Activated CD4-positive, alpha-beta T cell treated with anti-CD3 and anti-CD28 coated beads, Interleukin-2, amount 10 ng/mL, durations not matched to agents 24 days and 14 days (primary cell): Measurements from ENCODE around the gene BRD8. TPM values are rescaled to one million over a fixed set of nuclear protein-coding genes. Genes with fewer than 3 reads are reported as not detected.
"Not testable (repeated sequence)": the region's sequence is repeated elsewhere in the genome, so short reads cannot be mapped to it uniquely, and the experiment has no call there.

Experiments
- DNase-seq: peaks from one replicate; pipeline ENCODE4 v3.0.0; 2022
- H3K27ac Mint-ChIP-seq: one replicate; pipeline ENCODE4 v1.8.0; 2022; ENCODE audit warnings: mild to moderate bottlenecking, mixed read lengths
- H3K27me3 Mint-ChIP-seq: one replicate; pipeline ENCODE4 v1.8.0; 2022; ENCODE audit warnings: mixed read lengths
- H3K36me3 Mint-ChIP-seq: one replicate; pipeline ENCODE4 v1.8.0; 2022; ENCODE audit warnings: low read depth, mild to moderate bottlenecking, mixed read lengths
- H3K4me1 Mint-ChIP-seq: one replicate; pipeline ENCODE4 v1.8.0; 2021; ENCODE audit warnings: mixed read lengths
- H3K4me3 Mint-ChIP-seq: one replicate; pipeline ENCODE4 v1.8.0; 2022; ENCODE audit warnings: mild to moderate bottlenecking, moderate library complexity, mixed read lengths
- H3K9me3 Mint-ChIP-seq: one replicate; pipeline ENCODE4 v1.8.0; 2021; ENCODE audit warnings: mixed read lengths
- intact Hi-C: fragments of 100-400 bp; cut with micrococcal nuclease; formaldehyde crosslinking; loops from one replicate; pipeline ENCODE4 v1.15.1; 2023
- total RNA-seq: library from RNA; stranded (reverse); gene quantifications from 2 replicates; pipeline ENCODE4 v1.2.3, GENCODE V29; 2022

BRD8 gene, protein sequence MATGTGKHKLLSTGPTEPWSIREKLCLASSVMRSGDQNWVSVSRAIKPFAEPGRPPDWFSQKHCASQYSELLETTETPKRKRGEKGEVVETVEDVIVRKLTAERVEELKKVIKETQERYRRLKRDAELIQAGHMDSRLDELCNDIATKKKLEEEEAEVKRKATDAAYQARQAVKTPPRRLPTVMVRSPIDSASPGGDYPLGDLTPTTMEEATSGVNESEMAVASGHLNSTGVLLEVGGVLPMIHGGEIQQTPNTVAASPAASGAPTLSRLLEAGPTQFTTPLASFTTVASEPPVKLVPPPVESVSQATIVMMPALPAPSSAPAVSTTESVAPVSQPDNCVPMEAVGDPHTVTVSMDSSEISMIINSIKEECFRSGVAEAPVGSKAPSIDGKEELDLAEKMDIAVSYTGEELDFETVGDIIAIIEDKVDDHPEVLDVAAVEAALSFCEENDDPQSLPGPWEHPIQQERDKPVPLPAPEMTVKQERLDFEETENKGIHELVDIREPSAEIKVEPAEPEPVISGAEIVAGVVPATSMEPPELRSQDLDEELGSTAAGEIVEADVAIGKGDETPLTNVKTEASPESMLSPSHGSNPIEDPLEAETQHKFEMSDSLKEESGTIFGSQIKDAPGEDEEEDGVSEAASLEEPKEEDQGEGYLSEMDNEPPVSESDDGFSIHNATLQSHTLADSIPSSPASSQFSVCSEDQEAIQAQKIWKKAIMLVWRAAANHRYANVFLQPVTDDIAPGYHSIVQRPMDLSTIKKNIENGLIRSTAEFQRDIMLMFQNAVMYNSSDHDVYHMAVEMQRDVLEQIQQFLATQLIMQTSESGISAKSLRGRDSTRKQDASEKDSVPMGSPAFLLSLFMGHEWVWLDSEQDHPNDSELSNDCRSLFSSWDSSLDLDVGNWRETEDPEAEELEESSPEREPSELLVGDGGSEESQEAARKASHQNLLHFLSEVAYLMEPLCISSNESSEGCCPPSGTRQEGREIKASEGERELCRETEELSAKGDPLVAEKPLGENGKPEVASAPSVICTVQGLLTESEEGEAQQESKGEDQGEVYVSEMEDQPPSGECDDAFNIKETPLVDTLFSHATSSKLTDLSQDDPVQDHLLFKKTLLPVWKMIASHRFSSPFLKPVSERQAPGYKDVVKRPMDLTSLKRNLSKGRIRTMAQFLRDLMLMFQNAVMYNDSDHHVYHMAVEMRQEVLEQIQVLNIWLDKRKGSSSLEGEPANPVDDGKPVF
- 53.6 and 61.1 TPM in 2 replicates for total RNA-seq

DNA sequence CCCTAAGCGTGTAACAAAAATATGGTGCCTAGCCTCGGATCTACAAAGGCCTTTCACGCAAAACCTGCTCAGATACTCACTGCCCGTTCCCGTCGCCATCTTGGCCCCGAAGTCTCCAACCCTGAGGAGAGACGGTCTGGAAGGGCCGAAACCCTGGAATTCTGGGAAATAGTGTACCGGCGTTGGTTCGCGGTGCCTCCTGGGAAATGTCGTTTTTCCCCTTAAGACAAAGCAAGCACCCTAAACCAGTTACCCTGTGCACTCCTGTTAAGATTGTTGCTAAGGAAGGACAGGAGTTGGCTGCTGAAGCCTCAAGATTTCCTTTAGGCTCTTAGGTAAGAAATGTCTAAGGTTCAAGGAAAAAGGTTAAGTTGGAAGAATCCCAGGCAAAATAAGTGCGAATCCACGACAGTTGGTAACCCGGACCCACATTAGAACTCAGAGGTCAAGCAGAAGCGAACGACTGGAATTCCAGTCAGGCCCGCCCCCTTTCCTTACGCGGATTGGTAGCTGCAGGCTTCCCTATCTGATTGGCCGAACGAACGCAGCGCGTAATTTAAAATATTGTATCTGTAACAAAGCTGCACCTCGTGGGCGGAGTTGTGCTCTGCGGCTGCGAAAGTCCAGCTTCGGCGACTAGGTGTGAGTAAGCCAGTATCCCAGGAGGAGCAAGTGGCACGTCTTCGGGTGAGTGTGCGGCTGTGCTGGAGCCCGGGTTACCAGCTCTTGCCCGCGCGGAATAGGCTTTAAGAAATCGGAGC lies at the start of gene BRD8, which contains the start of gene KIF20A:
Gene BRD8, minus strand, starts transcription at position 115 of the 761 bp plus-strand sequence. Its CDS starts 16 bp downstream, at position 99.
Gene KIF20A, plus strand, starts transcription at position 597 of the 761 bp plus-strand sequence. CDS start 569 bp downstream, outside the sequence.
- no peaks in the 10 kb centered on the region for H3K9me3 Mint-ChIP-seq
- peak; percentile 97 for DNase-seq
- intact Hi-C loops, result loop anchor here (1.0 to 2.0 kb wide), 8 partner anchors 35 to 424 kb away; partner anchors contain the start of genes CDC23, CDC25C, EGR1 and ETF1
- no peaks in the 10 kb centered on the region for H3K27me3 Mint-ChIP-seq
- peaks cover 29% of the 10 kb centered on the region for H3K36me3 Mint-ChIP-seq
- no peak within 1 kb of the TSS for H3K27ac Mint-ChIP-seq
- H3K4me1 Mint-ChIP-seq, result peaks cover 20% of the 10 kb centered on the region
- no peak within 1 kb of the TSS for H3K4me3 Mint-ChIP-seq

DNA sequence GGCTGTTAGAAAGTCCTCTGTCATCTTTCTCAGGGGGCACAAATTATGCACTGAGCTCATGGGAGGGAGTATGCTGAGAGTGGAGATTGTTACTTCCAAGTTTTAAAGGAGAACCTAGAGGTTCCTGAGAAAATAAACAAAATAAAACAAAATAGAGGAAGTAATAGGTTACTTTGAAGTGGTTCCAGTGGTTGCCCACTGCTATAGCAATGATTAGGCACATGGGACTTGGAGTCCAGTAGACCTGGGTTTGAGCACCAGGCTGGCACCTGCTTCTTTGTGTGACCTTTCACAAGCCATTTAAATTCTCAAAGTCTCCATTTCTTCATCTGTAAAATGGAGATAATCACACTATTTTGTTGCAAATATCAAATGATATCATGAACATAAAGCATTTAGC lies 48.5 kb upstream of the BRD8 start:
- H3K4me3 Mint-ChIP-seq, result no peak overlapping the region
- H3K9me3 Mint-ChIP-seq, result peaks cover 3% of the 10 kb centered on the region
- DNase-seq, result no peak
- peaks cover 5% of the 10 kb centered on the region for H3K4me1 Mint-ChIP-seq
- peaks cover 24% of the 10 kb centered on the region for H3K27me3 Mint-ChIP-seq
- no peak overlapping the region for H3K27ac Mint-ChIP-seq
- intact Hi-C loops, result no loop called here
- H3K36me3 Mint-ChIP-seq, result no peaks in the 10 kb centered on the region

DNA sequence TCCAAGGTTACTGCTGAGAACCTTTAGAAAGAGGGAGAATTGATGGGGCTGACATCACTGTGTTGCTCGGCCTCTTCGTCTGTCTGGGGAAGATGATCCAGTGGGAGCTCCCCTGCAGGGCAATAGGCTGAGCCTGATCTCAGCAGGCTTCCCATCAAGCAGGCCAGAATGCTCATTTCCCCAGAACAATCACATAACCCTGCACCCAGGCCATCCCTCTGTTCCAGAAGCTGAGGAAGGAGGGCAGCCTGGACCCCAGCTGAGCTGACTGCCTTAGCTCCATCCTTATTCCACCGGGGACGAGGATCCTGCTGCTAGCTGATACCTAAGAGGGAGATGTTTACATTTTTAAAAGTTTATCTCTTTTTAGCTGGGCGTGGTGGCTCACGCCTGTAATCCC lies 46.3 kb upstream of the BRD8 start:
- no peak for DNase-seq
- intact Hi-C loops, result no loop called here
- Mint-ChIP-seq H3K27me3 (peaks cover 22% of the 10 kb centered on the region), H3K4me3 (no peak overlapping the region), H3K27ac (no peak overlapping the region), H3K4me1 (peaks cover 5% of the 10 kb centered on the region), H3K36me3 (no peaks in the 10 kb centered on the region), H3K9me3 (peaks cover 3% of the 10 kb centered on the region)

DNA sequence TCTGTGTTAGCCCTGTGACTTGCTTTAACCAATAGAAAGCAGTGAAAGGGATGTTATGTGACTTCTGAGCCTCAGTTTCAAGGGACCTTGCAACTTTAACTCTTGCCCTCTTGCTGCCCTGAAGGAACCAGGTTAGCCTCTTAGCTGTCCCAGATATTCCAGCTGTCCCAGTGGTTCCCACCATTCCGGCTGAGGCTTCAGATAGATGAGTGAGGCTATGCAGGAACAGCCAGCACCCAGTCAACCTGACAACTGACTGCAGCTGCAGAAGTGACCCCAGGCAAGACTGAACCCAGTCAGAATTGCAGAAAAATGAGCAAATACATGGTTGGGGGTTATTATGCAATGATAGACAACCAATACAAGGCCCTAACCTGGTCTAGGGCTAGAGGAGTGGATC lies 45.1 kb upstream of the BRD8 start:
- H3K9me3 Mint-ChIP-seq, result peaks cover 3% of the 10 kb centered on the region
- intact Hi-C loops, result no loop called here
- no peak overlapping the region for H3K27ac Mint-ChIP-seq
- no peak for DNase-seq
- no peak overlapping the region for H3K4me3 Mint-ChIP-seq
- H3K36me3 Mint-ChIP-seq, result no peaks in the 10 kb centered on the region
- H3K27me3 Mint-ChIP-seq, result peaks cover 19% of the 10 kb centered on the region
- H3K4me1 Mint-ChIP-seq, result peaks cover 5% of the 10 kb centered on the region

DNA sequence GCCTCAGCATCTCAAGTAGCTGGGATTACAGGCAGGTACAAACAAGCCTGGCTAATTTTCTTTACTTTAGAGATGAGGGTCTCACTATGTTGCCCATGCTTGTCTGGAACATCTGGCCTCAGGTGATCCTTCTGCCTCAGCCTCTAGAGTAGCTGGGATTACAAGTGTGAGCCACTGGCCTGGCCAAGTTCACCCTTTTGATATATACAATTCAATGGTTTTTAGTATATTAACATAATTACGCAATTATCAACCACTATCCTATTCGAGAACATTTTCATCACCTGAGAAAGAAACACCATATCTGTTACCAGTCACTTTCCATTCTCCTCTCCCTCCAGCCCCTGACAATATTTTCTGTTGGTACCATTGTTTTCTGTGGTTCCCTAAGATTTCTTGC lies 38.4 kb upstream of the BRD8 start:
- Mint-ChIP-seq H3K36me3 (peaks cover 4% of the 10 kb centered on the region), H3K27me3 (no peaks in the 10 kb centered on the region), H3K27ac (no peak overlapping the region), H3K9me3 (no peaks in the 10 kb centered on the region), H3K4me1 (peaks cover 10% of the 10 kb centered on the region), H3K4me3 (no peak overlapping the region)
- intact Hi-C loops, result no loop called here
- no peak for DNase-seq

DNA sequence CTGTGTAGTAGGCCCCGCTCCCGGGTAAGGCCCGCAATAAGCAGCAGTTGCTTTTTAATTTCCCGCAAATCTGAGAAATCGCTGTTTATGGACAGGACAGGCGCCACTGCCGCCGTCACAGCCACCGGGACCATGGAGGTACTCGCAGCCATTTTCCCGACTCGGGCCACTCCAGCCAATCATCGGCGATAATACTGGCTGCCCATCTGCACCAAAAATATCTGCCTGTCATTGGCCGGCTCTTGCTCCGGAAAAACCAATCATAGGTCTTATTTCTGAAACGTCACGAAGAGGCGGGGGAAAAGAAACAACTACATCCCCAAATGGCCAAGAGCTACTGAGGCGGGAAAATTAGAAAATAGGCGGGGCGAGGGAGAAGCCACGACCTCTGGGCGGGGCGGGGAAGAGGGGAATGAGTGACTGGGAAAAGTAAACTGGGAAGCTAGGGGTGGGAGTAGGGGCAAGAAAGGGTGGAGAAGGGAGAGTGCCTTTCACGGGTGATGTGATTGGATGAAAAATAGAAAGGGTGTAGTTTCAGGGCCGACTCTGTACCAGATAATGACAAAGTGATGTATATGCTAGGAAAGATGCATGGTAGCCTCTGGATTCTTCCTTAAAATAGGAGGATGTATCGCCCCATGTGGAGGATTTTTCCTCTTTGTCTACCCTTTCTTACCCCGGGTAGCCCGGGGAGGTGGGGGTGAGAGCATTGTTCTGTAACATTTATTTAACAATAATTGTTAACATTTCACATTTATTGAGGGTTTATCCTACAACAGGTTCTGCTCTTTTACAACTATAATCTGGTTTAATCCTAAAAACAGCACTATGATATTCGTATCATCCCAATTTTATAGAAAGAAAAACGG lies 35.0 kb upstream of the BRD8 start, which contains the start of gene CDC23:
Gene CDC23, minus strand, starts transcription at position 163 of the 869 bp plus-strand sequence. Its CDS starts 11 bp downstream, at position 152.
- peak within 1 kb of the TSS; percentile 97 for H3K4me3 Mint-ChIP-seq
- intact Hi-C loops, result loop anchor here (1.0 to 5.0 kb wide), 6 partner anchors 35 to 984 kb away; partner anchors contain the start of genes BRD8, ETF1, HSPA9 and SIL1
- H3K27me3 Mint-ChIP-seq, result no peaks in the 10 kb centered on the region
- H3K9me3 Mint-ChIP-seq, result no peaks in the 10 kb centered on the region
- peaks cover 9% of the 10 kb centered on the region for H3K36me3 Mint-ChIP-seq
- peaks cover 14% of the 10 kb centered on the region for H3K4me1 Mint-ChIP-seq
- DNase-seq, result peak; percentile 98
- H3K27ac Mint-ChIP-seq, result peak within 1 kb of the TSS; percentile 96

DNA sequence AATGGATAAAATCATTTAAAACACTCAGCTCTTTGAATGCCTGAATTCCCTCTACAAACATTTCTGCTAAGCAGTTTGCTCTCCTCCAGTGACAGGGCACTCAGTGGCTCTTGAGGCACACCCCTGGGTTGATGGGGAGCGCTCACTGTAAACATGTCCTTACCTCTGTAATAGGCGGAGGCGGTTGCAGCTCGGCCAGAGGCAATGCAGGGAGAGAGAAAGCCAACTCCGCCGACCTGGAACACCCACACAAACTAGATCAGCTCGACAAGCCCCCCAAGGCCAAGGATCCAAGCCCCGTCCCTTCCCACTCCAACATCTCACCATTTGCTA lies 34.4 kb upstream of the BRD8 start:
- H3K27me3 Mint-ChIP-seq, result no peaks in the 10 kb centered on the region
- peak overlapping the region; percentile 96 for H3K27ac Mint-ChIP-seq
- H3K4me1 Mint-ChIP-seq, result peaks cover 17% of the 10 kb centered on the region
- H3K9me3 Mint-ChIP-seq, result no peaks in the 10 kb centered on the region
- intact Hi-C loops, result loop anchor here (1.0 to 5.0 kb wide), 6 partner anchors 34 to 985 kb away; partner anchors contain the start of genes BRD8, ETF1, HSPA9 and SIL1
- DNase-seq, result no peak
- H3K4me3 Mint-ChIP-seq, result peak overlapping the region; percentile 97
- H3K36me3 Mint-ChIP-seq, result peaks cover 12% of the 10 kb centered on the region

DNA sequence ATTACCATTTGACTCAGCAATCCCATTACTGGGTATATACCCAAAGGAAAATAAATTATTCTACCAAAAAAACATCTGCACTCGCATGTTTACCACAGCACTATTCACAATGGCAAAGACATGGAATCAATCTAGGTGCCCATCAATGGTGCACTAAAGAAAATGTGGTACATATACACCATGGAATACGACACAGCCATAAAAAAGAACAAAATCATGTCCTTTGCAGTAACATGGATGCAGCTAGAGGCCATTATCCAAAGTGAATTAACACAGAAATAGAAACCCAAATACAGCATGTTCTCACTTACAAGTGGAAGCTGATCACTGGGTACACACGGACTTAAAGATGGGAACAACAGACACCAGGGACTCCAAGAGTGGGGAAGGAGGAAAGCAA lies 32.6 kb upstream of the BRD8 start:
- H3K4me3 Mint-ChIP-seq, result peak overlapping the region; percentile 45
- H3K36me3 Mint-ChIP-seq, result peaks cover 12% of the 10 kb centered on the region
- no peak for DNase-seq
- peaks cover 17% of the 10 kb centered on the region for H3K4me1 Mint-ChIP-seq
- intact Hi-C loops, result loop anchor here (5.0 kb wide), 2 partner anchors 366 to 986 kb away; partner anchors contain the start of genes HSPA9 and SIL1
- no peaks in the 10 kb centered on the region for H3K9me3 Mint-ChIP-seq
- no peak overlapping the region for H3K27ac Mint-ChIP-seq
- H3K27me3 Mint-ChIP-seq, result no peaks in the 10 kb centered on the region

DNA sequence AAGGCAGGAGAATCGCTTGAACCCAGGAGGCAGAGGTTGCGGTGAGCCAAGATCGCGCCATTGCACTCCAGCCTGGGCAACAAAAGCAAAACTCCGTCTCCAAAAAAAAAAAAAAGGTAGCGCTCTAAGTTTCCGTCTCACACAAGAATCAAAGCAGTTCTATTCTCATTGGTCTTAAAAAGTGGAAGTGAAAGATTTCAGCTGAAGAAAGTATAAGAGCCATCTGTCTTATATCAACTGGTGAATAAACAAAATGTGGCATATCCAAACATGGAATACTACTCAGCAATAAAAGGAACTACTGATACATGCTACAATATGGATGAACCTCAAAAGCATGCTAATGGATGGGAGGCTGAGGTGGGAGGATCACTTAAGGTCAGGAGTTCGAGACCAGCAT lies 15.4 kb upstream of the BRD8 start:
- H3K27me3 Mint-ChIP-seq, H3K4me1 Mint-ChIP-seq, H3K27ac Mint-ChIP-seq, H3K4me3 Mint-ChIP-seq, DNase-seq, H3K9me3 Mint-ChIP-seq, intact Hi-C loops: not testable (repeated sequence)
- peaks cover 36% of the 10 kb centered on the region for H3K36me3 Mint-ChIP-seq

DNA sequence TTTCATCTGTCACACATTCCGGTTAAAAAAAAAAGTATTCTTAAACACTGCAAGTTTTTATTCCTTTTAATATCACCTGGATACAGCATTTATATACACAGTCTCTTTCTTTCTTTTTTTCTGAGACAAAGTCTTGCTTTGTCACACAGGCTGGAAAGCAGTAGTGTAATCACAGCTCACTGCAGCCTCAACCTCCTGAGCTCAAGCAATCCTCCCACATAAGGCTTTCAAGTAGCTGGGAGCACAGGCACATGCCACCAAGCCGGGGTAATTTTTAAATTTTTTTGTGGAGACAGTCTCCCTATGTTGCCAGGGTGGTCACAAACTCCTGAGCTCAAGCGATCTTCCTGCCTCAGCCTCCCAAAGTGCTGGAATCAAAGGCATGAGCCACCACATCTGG lies 14.4 kb upstream of the BRD8 start:
- DNase-seq, result no peak
- intact Hi-C loops, result no loop called here
- H3K27ac Mint-ChIP-seq, result no peak overlapping the region
- H3K9me3 Mint-ChIP-seq, result no peaks in the 10 kb centered on the region
- H3K36me3 Mint-ChIP-seq, result peaks cover 36% of the 10 kb centered on the region
- no peaks in the 10 kb centered on the region for H3K27me3 Mint-ChIP-seq
- no peak overlapping the region for H3K4me3 Mint-ChIP-seq
- no peaks in the 10 kb centered on the region for H3K4me1 Mint-ChIP-seq

DNA sequence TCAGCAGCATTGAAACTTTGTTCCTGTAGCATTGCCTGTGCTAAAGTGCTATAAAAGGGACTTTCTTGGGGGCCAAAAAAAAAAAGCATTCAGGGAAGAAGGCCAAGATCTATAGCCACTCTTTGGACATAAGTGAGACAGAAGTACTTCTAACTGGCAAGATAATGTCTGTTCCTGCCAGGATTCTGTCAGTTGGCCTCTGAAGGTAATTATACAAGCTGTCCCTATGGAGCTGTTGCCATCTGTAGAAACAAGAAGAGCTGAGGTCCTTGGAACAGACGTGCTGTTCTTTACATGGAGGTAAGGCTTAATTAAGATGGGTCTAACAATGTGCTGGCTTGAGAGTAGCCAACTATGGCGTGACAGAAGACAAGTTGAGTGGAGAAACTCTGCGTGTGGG lies 10.2 kb upstream of the BRD8 start:
- H3K27me3 Mint-ChIP-seq, result no peaks in the 10 kb centered on the region
- intact Hi-C loops, result no loop called here
- H3K4me1 Mint-ChIP-seq, result no peaks in the 10 kb centered on the region

DNA sequence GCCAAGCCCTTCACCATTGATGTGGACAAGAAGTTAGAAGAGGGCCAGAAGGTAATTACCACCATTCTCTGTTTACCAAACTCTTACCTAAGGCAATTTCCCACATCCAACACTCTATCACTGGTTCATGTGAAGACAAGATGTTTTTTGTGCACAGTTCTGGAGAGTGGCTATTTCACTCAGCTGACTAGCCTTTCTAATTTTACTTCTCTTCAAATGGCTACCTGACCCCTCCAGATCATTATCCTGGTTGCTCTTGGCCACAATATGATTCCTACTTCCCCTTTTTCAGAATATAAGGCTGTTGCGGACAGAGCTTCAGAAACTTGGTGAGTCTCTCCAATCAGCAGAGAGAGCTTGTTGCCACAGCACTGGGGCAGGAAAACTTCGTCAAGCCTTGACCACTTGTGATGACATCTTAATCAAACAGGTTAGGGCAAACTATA lies 7.6 kb upstream of the BRD8 start:
- Mint-ChIP-seq H3K9me3 (no peaks in the 10 kb centered on the region), H3K36me3 (peaks cover 56% of the 10 kb centered on the region), H3K4me3 (no peak overlapping the region), H3K27ac (no peak overlapping the region), H3K4me1 (no peaks in the 10 kb centered on the region), H3K27me3 (no peaks in the 10 kb centered on the region)
- intact Hi-C loops, result no loop called here
- no peak for DNase-seq

More for the DNA sequence above, 10.2 kb upstream of the BRD8 start:
- no peak overlapping the region for H3K4me3 Mint-ChIP-seq
- no peak for DNase-seq
- H3K27ac Mint-ChIP-seq, result no peak overlapping the region
- no peaks in the 10 kb centered on the region for H3K9me3 Mint-ChIP-seq
- peaks cover 51% of the 10 kb centered on the region for H3K36me3 Mint-ChIP-seq
